Measurements from ENCODE around the gene CCT7.

The CCT7 gene

DNA sequence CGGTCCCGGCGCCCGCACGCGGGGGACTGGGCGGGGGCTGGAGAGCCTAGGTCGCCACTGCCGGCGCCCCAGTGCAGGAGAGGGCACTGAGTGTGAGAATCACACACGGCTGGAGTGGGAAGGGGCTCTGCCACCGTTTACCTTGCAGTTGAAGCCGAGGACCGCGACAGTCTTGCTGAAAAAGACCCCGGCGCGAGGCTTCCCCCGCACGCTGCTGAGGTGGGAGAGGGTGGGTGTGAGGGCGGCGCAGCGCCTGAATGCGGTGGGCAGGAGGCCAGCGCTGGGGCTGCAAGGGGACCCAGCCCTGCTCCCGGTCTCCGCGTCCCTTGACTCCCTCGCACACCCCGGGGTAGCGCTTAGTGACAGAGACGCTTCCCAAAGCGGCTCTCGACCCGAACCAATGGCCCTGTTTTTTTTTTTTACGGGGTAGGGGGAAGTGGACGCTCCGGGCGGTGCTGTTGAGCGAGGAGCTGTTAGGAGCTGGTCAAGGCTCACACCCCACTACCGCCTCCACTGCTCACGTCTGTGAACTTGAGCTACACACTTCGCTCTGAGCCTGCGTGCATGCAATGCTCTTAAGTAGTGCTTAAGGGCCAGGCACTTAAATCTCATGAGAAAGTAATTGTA is 30.9 kb upstream of the CCT7 start:
- H3K4me3 ChIP-seq (replicated peaks; ENCODE audit: low read depth, low read length): no peak overlapping the region
- TF ChIP-seq, protein P1, sequence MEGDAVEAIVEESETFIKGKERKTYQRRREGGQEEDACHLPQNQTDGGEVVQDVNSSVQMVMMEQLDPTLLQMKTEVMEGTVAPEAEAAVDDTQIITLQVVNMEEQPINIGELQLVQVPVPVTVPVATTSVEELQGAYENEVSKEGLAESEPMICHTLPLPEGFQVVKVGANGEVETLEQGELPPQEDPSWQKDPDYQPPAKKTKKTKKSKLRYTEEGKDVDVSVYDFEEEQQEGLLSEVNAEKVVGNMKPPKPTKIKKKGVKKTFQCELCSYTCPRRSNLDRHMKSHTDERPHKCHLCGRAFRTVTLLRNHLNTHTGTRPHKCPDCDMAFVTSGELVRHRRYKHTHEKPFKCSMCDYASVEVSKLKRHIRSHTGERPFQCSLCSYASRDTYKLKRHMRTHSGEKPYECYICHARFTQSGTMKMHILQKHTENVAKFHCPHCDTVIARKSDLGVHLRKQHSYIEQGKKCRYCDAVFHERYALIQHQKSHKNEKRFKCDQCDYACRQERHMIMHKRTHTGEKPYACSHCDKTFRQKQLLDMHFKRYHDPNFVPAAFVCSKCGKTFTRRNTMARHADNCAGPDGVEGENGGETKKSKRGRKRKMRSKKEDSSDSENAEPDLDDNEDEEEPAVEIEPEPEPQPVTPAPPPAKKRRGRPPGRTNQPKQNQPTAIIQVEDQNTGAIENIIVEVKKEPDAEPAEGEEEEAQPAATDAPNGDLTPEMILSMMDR (IDR thresholded peaks at IDR 0.05; ENCODE audit: low read depth, low read length, missing control alignments): no peak
- no peak for DNase-seq (ENCODE audit: extremely low read depth, low read depth)

DNA sequence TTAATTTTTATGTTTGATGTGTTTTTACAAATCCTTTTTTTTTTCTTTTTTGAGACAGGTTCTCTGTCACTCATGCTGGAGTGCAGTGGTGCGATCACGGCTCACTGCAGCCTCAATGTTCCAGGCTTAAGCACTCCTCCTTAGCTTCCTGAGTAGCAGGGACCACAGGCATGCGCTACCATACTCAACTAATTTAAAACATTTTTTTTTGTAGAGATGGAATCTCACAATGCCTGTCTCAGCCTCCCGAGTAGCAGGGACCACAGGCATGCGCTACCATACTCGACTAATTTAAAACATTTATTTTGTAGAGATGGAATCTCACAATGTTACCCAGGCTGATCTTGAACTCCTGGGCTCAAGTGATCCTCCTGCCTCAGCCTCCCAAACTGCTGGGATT is 28.5 kb upstream of the CCT7 start:
- TF ChIP-seq, protein P1 (IDR thresholded peaks at IDR 0.05; ENCODE audit: low read depth, low read length, missing control alignments): no peak
- H3K4me3 ChIP-seq (replicated peaks; ENCODE audit: low read depth, low read length): no peak overlapping the region
- DNase-seq (ENCODE audit: extremely low read depth, low read depth): no peak

DNA sequence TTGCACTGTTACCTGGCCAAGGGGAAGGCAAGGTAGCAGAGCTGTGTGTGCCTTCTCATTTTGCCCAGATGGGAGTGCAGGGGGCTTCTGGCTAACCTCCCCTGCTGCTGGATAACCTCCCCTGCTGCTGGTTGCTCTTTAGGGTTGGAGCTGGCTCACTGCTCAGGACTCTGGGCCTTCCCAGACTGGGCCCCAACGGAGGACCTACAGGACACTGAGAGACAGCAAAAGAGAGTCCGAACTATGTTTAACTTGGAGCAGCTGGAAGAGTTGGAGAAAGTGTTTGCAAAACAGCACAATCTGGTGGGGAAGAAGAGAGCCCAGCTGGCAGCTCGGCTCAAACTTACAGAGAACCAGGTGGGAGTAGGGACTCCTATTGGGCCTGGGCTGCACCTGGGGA is 25.9 kb upstream of the CCT7 start:
- no peak overlapping the region for H3K4me3 ChIP-seq (replicated peaks; ENCODE audit: low read depth, low read length)
- TF ChIP-seq, protein P1 (IDR thresholded peaks at IDR 0.05; ENCODE audit: low read depth, low read length, missing control alignments): no peak
- no peak for DNase-seq (ENCODE audit: extremely low read depth, low read depth)

DNA sequence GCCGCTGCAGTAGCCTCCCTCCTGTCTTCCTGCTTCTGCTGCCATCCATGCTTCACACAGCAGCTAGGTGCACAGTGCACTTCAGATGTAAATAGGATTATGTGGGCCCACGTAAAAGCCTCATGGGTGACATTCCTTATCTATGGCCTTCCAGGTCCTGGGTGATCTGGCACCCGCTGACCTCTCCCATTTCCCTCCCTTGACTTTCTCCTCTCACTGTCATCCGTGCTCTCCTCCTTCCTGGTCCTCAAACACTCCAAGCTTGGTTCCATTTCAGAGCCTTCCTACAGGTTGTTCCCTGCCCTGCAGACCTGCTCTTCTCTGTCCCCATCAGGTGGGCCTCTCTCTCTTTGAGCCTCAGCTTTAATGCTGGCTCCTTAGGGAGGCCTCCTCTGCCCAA is 24.1 kb upstream of the CCT7 start:
- TF ChIP-seq, protein P1 (IDR thresholded peaks at IDR 0.05; ENCODE audit: low read depth, low read length, missing control alignments): no peak

DNA sequence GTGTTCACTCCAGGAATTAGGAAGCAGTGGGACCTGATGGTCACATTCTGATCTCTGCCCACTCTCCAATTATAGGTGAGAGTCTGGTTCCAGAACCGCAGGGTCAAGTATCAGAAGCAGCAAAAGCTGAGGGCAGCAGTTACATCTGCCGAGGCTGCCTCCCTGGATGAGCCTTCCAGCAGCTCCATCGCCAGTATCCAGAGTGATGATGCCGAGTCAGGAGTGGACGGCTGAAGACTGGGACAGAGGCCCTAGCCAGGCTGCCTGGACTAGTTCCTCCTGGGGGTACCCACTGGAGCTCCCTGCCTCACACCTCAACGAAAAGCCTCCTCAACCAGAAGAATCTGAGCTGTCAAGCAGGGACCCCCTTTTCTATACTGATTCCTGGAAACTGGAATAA is 23.4 kb upstream of the CCT7 start:
- no peak overlapping the region for H3K4me3 ChIP-seq (replicated peaks; ENCODE audit: low read depth, low read length)
- no peak for DNase-seq (ENCODE audit: extremely low read depth, low read depth)
- TF ChIP-seq, protein P1 (IDR thresholded peaks at IDR 0.05; ENCODE audit: low read depth, low read length, missing control alignments): no peak

More for the DNA sequence above, 24.1 kb upstream of the CCT7 start:
- no peak overlapping the region for H3K4me3 ChIP-seq (replicated peaks; ENCODE audit: low read depth, low read length)
- DNase-seq (ENCODE audit: extremely low read depth, low read depth): no peak

DNA sequence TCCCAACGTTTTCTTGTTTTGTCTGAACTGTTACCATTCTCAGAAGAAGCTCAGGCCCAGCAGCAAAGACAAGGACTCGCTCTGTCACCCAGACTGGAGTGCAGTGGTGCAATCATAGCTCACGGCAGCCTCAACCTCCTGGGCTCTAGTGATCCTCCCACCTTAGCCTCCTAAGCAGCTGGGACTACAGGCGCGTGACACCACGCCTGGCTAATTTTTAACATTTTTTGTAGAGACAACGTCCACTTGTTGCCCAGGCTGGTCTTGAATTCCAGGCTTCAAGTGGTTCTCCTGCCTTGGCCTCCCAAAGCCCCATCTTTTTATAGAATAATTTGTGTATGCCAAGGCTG is 22.0 kb upstream of the CCT7 start:
- TF ChIP-seq, protein P1 (IDR thresholded peaks at IDR 0.05; ENCODE audit: low read depth, low read length, missing control alignments): no peak

More for the DNA sequence above, 22.0 kb upstream of the CCT7 start:
- no peak overlapping the region for H3K4me3 ChIP-seq (replicated peaks; ENCODE audit: low read depth, low read length)
- DNase-seq (ENCODE audit: extremely low read depth, low read depth): no peak

Data from HFF-Myc (cell line).